HG03457 (cell line): Measurements from ENCODE around the gene ADCY7.
A peak's percentile ranks its signal among the peaks of the same experiment; 100 is the strongest.
"Not testable (repeated sequence)": the region's sequence is repeated elsewhere in the genome, so short reads cannot be mapped to it uniquely, and the experiment has no call there.

Source experiments
- ATAC-seq: cut with Tn5 transposase; IDR thresholded peaks from one replicate; pipeline ENCODE4 v1.9.1; 2021; ENCODE audit warnings: moderate number of reproducible peaks; ENCODE audit not compliant: unreplicated experiment

Gene ADCY7

DNA sequence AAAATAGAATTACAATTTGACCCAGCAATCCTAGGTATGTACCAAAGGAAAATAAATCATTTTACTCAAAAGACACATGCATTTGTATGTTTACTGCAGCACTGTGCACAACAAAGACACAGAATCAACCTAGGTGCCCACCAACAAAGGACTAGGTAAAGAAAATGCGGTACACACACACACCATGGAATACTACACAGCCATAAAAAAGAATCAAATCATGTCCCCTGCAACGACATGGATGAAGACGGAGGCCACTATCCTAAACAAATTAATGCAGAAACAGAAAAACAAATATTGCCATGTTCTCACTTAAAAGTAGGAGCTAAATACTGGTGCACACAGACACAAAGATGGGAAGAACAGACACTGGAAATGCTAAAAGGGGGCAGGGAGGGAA is 66.2 kb downstream of the ADCY7 start:
- no peak for ATAC-seq

DNA sequence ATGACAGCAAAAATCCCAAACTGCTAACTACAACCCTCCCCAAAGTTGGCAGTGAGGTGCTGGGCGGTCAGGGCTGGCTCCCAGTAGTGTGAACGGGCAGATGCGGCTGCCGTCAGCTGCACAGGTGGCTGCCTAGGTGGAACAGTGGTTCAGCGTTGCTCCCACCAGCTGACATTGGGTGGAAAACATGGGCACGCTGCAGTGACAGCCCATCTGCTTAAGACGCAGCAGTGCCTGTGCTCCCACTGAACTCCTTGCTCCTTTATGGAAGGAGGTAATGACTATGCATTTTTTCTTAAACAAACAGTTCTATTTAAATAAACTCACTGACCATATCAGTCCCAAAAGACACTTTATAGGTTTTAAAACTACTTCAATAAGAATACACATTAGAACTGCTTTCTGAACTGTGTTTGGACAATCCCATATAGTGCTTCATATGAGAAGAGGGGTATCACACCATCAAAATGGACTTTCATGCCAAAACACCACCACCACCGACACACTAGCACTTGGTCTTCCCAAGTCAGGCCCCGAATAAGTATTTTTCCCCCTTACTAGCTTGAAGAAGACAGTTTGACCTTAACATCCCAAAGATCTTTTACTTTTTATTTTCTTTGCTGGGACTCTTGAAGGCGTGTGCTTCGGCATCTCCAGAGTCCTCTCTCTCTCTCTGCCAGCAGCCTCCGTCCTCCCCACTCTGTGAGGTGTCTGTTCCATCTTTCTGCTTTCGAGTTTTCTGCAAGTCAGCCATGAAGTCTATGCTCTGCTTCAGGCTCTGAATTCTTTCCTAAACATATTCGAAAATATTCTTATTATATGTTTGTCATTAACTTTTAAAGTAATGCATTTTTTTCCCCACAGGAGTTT is 68.0 kb downstream of the ADCY7 start:
- ATAC-seq, result no peak

DNA sequence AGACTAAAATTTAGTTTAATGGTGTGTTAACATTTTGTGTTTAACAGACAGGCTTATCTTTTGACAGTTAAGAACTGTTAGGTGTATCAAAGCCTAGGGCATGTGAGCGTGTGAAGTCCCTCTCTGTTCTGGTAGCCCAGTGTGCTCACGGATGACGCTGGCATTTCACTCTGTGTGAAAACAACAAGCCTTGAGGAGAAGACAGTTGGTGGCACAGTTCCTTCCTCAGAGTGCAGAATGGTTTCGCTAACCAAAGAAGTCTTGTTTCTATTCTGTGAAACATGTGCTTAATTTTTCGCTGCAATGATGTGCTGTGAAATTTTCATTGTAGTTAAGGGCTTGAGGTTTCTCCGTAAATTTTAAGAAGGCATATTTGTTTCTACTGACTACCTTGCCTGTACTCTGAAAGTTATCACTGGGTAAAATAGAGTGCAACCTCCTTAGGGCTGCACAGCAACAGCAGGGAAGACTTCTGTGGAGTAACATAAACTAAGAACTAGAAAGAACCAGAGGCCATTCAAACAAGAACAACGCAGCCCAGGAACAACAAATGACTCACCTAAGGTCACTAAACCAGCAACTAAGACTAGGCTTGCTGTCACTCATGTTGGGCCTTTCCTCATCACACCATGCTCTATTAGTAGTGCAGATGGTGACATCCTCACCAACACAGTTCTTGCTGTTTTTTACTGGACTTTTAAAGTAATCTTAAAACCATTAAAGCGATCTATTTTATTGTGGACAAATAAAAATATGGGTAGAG is 69.0 kb downstream of the ADCY7 start:
- peak; percentile 48 for ATAC-seq

DNA sequence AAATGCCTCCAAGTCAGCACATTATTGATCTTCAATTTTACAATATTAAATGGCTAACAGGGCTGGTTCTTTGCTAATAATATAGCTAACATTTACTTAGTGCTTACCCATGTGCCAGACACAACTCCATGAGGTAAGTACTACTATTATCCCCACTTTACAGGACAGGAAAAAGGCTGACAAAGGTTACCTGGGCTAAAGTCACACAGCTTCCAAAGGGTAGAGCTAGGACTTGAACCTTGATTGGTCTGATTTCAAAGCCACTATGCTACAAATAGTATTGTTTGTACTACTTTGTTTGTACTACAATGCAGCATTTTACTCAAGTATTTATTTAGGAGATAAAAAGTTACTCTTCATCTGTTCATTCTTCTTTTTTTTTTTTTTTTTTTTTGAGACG is 70.5 kb downstream of the ADCY7 start:
- ATAC-seq, result no peak

DNA sequence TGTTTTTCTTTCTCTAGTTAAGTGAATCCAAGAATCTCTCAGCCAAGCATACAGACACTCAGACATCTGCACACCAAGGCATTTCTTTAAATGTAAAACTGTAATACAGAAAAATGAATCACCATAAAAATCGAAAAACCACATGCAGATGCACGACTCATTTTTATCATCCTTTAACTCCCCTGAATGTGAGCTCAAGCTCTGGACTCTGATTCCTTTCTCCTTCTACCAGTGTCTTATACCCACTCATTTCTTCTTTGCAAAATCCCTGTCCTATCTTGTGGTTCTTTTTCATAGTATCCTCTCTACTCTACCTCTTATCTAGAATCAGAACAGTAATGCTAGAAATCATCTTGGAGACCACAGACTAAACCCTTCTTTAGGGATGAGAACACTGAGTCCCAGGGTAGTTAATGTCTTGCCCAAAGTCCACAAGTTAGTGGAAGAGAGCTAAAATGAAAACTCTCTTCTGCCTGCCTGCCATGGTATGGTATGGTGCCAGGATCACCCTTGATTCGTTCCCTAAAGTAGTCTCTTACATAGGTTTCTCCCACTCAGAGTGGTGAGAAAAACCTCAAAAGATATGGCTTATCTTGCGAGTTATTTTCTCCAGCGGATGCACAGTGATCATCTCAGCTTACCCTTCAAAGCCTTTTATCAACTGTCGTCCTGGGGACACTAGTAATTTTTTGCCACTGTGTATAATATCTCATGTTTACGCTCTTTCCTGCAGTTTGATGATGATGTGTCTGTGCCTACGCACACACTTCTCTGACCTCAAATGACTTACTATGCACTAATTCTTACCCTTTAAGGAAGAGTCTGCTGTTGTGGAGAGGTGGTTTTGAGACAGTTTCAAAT is 72.2 kb downstream of the ADCY7 start:
- no peak for ATAC-seq

DNA sequence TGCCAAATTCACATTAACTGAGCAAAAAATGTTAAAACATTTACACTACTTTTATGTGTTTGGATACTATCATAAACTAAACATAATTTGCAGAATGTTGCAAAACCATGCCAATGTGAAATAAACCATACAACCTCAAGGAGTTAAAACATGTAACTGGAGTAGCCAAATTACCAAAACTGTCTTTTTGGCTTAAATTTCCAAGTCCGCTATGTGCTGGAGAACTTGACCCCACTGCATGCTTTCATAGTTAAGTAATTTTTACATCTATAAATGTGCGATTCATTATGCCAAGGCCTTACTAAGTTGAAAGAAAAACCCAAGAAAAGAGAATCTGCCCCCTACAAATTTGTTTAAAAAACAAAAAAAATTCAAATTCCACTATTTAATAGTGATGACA is 74.2 kb downstream of the ADCY7 start:
- no peak for ATAC-seq

DNA sequence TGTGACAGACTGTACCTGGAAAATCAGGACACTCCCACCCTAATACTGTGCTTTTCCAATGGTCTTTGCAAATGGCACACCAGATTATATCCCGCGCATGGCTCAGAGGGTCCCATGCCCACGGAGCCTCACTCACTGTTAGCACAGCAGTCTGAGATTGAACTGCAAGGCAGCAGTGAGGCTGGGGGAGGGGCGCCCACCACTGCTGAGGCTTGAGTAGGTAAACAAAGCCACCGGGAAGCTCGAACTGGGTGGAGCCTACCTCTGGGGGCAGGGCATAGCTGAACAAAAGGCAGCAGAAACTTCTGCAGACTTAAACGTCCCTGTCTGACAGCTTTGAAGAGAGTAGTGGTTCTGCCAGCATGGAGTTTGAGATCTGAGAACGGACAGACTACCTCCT is 77.2 kb downstream of the ADCY7 start:
- ATAC-seq, result not testable (repeated sequence)

DNA sequence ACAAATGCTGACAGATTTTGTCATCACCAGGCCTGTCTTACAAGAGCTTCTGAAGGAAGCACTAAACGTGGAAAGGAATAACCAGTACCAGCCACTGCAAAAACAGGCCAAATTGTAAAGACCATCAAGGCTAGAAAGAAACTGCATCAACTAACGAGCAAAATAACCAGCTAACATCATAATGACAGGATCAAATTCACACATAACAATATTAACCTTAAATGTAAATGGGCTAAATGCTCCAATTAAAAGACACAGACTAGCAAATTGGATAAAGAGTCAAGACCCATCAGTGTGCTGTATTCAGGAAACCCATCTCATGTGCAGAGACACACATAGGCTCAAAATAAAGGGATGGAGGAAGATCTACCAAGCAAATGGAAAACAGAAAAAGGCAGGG is 78.9 kb downstream of the ADCY7 start:
- ATAC-seq, result not testable (repeated sequence)

DNA sequence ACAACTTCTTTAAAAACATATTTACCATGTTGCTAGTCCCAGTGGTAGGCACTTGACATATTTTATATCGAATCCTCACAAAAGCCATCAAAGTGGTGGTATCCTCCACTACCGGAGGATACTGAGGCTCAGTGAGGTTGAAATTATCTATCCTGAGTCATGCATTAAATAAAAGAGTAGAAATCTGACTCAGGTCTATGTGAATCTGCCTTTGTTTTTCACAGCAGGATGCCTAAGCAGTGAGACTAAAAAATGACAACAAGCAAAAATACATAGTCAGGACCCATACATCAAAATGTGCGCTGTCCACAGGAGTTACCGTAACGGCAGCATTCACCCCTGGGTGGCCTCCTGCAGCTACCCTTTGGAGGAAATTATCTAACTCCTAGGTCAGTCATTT is 84.8 kb downstream of the ADCY7 start:
- ATAC-seq, result no peak

DNA sequence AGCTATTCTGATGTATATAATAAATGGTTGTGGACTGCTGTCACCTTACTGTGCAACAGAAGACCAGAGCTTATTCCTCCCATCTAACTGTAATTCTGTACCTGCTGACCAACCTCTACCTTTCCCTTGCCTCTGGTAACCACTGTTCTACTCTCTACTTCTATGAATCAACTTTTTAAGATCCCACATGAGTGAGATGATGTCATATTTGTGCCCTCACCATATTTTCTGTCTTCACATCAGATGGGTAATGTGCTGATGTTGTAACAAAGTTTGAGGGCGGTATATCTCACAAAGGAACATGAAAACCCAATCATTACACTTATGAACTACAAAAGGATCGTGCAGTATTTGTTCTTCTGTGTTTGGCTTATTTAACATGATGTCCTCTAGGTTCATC is 85.6 kb downstream of the ADCY7 start:
- ATAC-seq, result no peak

DNA sequence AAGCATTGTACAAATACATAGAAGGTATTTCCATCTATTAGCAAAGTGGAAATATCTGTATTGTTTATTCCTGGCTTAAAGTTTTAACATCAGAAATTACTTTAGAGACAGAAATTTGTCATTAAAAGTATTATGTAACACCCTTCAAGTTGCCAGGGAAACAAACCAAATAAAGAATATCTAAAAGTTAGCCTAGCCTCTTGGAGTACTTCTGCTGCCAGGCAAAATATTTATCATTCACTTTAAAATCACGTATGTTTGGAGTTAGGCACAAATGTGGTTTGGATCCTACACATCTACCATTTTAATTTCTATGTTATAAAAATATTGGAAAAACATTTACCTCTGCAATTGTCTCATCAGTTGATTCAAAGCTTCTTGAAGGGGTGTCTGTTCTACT is 87.7 kb downstream of the ADCY7 start:
- ATAC-seq, result no peak

DNA sequence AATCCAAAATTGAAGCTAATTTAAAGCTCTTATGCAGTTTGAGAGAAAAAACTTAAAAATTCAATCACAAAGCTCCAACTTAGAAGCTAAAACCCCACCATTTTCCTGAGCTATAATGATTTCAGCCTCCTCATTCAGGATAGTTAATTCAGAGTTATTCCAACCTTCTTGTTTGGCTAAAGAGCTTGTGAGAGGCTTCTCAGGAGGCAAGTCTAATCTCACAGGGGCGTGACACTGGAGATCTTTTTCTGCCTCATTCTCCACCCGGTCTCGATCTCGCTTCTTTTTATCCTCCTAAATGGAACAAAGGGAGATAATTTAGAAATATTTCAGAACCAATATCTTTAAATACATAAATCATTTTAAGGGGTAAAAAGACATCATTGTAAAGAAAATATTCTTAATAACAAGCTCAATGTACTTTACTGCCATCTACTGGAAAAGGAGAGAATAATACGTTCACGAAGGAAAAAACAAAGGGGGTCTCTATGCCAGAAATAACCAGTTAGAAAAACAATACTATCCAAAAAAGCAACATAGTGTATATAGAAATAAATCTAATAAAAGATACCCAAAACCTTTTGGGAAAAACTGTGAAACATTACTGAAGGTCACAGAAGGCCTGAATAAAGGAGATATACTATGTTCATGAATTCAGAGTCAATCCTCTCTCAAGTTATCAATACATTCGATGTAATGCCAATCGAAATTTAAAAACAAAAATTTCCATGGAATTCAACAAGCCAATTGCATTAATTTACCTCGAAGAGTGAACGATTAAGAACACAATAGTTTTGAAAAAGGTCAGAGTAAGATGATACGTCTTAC is 88.5 kb downstream of the ADCY7 start:
- no peak for ATAC-seq

DNA sequence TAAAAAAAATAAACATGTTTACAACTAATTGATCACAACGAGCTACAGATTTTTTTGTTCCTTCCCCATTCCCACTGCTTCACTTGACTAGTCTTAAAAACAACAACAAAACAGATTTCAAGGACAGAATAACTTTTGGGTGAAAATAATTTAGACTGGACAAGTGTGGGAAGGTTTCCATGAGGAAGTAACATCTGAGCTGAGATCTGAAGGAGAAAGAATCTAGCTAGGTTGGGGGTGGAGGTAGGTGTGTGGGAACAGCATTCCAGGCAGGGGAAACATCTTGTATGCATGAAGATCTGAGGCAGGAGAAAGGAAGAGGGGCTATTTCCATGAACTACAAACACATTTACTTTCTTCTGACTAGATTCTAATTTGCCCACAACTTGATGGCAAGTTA is 93.3 kb downstream of the ADCY7 start:
- ATAC-seq, result no peak

DNA sequence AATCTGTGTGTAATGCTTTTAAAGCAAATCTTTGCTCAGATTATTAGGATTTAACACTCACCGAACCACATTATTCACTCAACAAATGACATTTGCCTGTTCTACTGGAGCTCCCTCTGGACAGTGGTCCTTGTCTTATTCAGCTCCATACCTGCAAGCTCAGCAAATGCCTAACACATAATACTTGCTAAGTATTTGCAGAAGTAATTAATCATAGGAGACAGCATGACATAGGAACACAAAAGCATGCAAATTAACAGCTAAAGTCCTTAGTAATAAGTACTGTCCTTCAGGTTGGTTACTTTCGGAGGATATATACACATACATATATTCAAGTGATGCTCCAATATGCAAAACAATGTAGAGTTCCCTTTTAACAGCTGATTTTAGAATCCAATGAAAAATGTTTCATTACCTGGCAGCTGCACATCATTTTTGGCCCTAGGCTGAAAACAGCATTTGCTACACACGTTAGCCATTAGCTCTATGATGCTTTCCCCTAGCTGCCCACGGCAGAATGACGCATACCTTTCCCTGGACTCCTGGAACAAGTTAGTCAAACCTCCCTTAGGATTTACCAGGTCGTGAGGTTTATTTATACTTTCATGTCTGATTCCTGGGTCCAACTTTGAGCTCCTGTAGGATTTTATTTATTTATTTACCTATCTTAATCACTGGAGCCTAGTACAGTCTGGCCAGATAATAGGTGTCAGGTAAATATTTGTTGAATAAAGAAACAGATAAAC is 93.9 kb downstream of the ADCY7 start:
- no peak for ATAC-seq

DNA sequence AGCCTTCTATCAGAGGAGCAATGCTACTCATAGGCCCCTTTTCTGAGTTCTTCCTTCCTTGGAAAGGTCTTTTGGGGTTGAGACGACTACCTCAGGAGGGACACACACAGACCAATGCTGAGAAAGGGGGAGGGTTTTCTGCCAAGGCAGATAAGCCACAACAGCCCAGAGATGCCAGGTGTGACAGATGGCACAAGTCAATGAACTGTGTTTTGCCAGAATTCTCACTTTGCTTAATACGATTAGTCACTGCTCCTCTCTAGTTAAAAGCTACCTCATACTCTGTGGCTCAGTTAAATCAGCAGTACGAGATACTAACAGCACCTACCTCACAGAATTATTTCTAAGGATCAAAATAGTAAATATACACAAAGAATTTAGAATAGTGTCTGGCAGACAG is 94.4 kb downstream of the ADCY7 start:
- ATAC-seq, result no peak

DNA sequence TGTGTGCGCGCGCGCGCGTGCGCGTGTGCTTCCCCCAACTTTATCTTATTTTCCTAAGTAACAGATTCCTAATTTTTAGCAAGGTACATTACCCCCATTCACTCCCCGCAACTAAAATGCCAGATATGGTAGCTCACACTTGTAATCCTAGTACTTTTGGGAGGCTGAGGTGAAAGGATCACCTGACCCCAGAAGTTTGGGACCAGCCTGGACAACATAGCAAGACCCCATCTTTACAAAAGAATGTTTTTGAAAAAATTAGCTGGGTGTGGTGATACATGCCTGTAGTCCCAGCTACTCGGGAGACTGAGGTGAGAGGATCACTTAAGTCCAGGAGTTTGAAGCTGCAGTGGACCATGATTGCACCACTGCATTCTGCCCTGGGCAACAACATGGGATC is 97.3 kb downstream of the ADCY7 start:
- no peak for ATAC-seq

DNA sequence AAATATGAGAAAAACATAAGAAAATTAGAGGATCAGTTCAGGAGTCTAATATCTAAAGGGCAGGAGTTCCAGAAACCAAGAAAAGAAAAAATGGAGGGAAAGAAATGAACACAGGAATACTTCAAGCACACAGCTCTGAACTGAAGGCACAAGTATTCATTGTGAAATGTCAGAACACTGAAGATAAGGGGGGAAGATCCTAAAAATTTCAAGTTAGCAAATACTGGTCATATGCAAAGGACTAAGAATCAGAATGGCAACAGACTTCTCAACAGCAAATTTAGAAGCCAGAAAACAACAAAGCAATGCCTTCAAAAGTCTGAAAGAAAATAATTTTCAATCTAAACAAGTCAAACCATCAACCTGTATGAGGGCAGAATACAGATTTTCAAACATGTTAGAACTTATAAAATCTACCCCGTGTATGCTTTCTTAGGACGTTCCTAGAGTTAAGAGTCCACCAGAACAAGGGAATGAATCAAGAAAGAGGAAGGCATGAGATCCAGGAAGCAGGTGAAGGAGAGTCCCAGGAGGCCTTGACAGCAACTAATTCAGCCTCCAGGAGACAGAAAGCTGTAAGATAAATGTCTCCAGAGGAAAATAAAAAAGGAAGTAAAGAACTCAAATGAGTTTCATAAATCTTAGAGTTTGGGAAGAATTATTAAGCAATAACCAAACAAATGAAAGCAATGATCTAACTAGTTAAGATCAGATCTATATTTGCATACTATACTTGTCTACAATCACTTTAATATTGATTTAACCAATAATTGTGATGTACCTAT is 99.6 kb downstream of the ADCY7 start:
- ATAC-seq, result no peak
